22Rv1 (cell line): Measurements from ENCODE around the gene THRB.
"Not testable (repeated sequence)": the region's sequence is repeated elsewhere in the genome, so short reads cannot be mapped to it uniquely, and the experiment has no call there.

Source experiments
- H3K27ac ChIP-seq: fragments of 450-650 bp; 2 replicates; pipeline ENCODE4 v1.5.1; 2017
- ZFX ChIP-seq: fragments of 450-650 bp; IDR thresholded peaks from 2 replicates; pipeline ENCODE4 v1.6.1; 2017; ENCODE audit warnings: antibody characterized with exemption, borderline replicate concordance
- TF ChIP-seq, protein P1 (sequence below): fragments of 450-650 bp; IDR thresholded peaks from 2 replicates; pipeline ENCODE4 v1.5.1; 2017; ENCODE audit warnings: mild to moderate bottlenecking

The THRB gene

GRCh38 chr3:24111711-24112110 is 382.9 kb downstream of the THRB start:
- H3K27ac ChIP-seq, result no peak overlapping the region
- TF ChIP-seq, protein P1, sequence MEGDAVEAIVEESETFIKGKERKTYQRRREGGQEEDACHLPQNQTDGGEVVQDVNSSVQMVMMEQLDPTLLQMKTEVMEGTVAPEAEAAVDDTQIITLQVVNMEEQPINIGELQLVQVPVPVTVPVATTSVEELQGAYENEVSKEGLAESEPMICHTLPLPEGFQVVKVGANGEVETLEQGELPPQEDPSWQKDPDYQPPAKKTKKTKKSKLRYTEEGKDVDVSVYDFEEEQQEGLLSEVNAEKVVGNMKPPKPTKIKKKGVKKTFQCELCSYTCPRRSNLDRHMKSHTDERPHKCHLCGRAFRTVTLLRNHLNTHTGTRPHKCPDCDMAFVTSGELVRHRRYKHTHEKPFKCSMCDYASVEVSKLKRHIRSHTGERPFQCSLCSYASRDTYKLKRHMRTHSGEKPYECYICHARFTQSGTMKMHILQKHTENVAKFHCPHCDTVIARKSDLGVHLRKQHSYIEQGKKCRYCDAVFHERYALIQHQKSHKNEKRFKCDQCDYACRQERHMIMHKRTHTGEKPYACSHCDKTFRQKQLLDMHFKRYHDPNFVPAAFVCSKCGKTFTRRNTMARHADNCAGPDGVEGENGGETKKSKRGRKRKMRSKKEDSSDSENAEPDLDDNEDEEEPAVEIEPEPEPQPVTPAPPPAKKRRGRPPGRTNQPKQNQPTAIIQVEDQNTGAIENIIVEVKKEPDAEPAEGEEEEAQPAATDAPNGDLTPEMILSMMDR, result no peak
- TF ChIP-seq ZFX, result no peak

- TF ChIP-seq, protein P1, result no peak
- TF ChIP-seq ZFX, result no peak
- no peak overlapping the region for H3K27ac ChIP-seq
Measured at GRCh38 chr3:24110051-24110450, 384.6 kb downstream of the THRB start.

- TF ChIP-seq ZFX, result no peak
- TF ChIP-seq, protein P1, result no peak
- no peak overlapping the region for H3K27ac ChIP-seq
Measured at GRCh38 chr3:24101676-24102168, 392.9 kb downstream of the THRB start.

GRCh38 chr3:24100696-24101402 is 393.8 kb downstream of the THRB start:
- no peak for TF ChIP-seq ZFX
- TF ChIP-seq, protein P1, result no peak
- H3K27ac ChIP-seq, result no peak overlapping the region

GRCh38 chr3:24096695-24097290 is 397.9 kb downstream of the THRB start:
- TF ChIP-seq, protein P1, result no peak
- TF ChIP-seq ZFX, result no peak
- H3K27ac ChIP-seq, result no peak overlapping the region

DNA sequence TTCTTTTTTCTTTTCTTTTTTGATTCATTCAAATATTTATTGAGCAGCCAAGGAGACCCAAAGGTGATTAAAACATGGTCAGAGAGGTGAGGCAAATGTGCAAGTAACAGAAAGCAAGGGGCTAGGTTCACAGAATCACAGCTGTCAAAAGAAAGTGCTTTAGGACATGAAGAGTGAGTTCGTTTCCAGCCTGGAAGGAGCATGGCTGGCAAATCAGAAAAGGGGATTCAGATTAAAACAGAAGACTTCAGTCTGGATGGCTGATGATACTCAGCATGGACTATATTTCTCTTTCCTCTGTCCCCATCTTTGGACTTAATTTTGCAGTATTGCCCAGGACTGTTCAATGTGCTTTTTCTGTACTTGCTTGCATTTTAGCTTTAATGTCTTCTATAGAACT is 398.4 kb downstream of the THRB start:
- TF ChIP-seq, protein P1, result no peak
- no peak for TF ChIP-seq ZFX
- no peak overlapping the region for H3K27ac ChIP-seq

DNA sequence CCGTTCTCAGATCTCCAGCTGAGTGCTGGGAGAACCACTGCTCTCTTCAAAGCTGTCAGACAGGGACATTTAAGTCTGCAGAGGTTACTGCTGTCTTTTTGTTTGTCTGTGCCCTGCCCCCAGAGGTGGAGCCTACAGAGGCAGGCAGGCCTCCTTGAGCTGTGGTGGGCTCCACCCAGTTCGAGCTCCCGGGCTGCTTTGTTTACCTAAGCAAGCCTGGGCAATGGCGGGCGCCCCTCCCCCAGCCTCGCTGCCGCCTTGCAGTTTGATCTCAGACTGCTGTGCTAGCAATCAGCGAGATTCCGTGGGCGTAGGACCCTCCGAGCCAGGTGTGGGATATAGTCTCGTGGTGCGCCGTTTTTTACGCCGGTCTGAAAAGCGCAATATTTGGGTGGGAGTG is 399.8 kb downstream of the THRB start:
- not testable (repeated sequence) for H3K27ac ChIP-seq
